Loucy (cell line): ENCODE results near the gene NOTCH1.

Experiments
- H2AFZ ChIP-seq: fragments of 200-600 bp; sonication (generic); 2 replicates; pipeline ENCODE4 v1.6.0; 2016; ENCODE audit warnings: antibody characterized with exemption, mild to moderate bottlenecking, low read length, moderate library complexity
- H3F3A ChIP-seq: fragments of 200-600 bp; 2 replicates; pipeline ENCODE4 v1.6.0; 2016; ENCODE audit warnings: antibody characterized with exemption, low read depth, mild to moderate bottlenecking
- H3K27me3 ChIP-seq: fragments of 200-600 bp; sonication (generic); 2 replicates; pipeline ENCODE4 v1.6.1; 2014; ENCODE audit warnings: low read length, mild to moderate bottlenecking; ENCODE audit not compliant: insufficient read depth, poor library complexity, severe bottlenecking
- H3K36me3 ChIP-seq: fragments of 200-600 bp; sonication (generic); 2 replicates; pipeline ENCODE4 v1.6.1; 2016; ENCODE audit warnings: low read length; ENCODE audit not compliant: insufficient read depth
- H3K4me1 ChIP-seq: fragments of 200-600 bp; sonication (generic); 2 replicates; pipeline ENCODE4 v1.5.1; 2014; ENCODE audit warnings: low read length, mild to moderate bottlenecking; ENCODE audit not compliant: insufficient read depth, poor library complexity, severe bottlenecking
- H3K4me2 ChIP-seq: fragments of 200-600 bp; sonication (generic); 2 replicates; pipeline ENCODE4 v1.6.0; 2014; ENCODE audit warnings: antibody characterized with exemption, low read length, low read depth, mild to moderate bottlenecking; ENCODE audit not compliant: poor library complexity, severe bottlenecking
- H3K4me3 ChIP-seq: fragments of 200-600 bp; sonication (generic); 2 replicates; pipeline ENCODE4 v1.5.1; 2014; ENCODE audit warnings: low read length, mild to moderate bottlenecking, mixed read lengths; ENCODE audit not compliant: poor library complexity, severe bottlenecking
- H3K79me2 ChIP-seq: fragments of 200-600 bp; sonication (generic); 2 replicates; pipeline ENCODE4 v1.6.1; 2014; ENCODE audit warnings: low read length; ENCODE audit not compliant: insufficient read depth
- H3K9ac ChIP-seq: fragments of 200-600 bp; sonication (generic); 2 replicates; pipeline ENCODE4 v1.6.0; 2014; ENCODE audit warnings: mild to moderate bottlenecking, low read depth, low read length, moderate library complexity; ENCODE audit not compliant: poor library complexity, severe bottlenecking
- H3K9me2 ChIP-seq: fragments of 200-600 bp; sonication (generic); replicated peaks from 2 replicates; pipeline ENCODE4 v1.6.1; 2016; ENCODE audit warnings: low read depth, low read length, mixed read lengths
- H3K9me3 ChIP-seq: fragments of 200-600 bp; sonication (generic); 2 replicates; pipeline ENCODE4 v1.6.1; 2014; ENCODE audit warnings: mild to moderate bottlenecking, antibody characterized with exemption, low read length, low read depth; ENCODE audit not compliant: insufficient read depth
- H4K20me1 ChIP-seq: fragments of 200-600 bp; sonication (generic); 2 replicates; pipeline ENCODE4 v1.6.0; 2014; ENCODE audit warnings: antibody characterized with exemption, low read length, mild to moderate bottlenecking; ENCODE audit not compliant: insufficient read depth, poor library complexity, severe bottlenecking
- EZH2phosphoT487 ChIP-seq: fragments of 200-600 bp; IDR thresholded peaks from 2 replicates; pipeline ENCODE4 v1.6.1; 2018; ENCODE audit warnings: antibody characterized with exemption, mild to moderate bottlenecking, moderate library complexity, borderline replicate concordance
- TF ChIP-seq, protein P1 (sequence below): fragments of 200-600 bp; sonication (generic); conservative IDR thresholded peaks from 2 replicates; pipeline ENCODE4 v1.5.1; 2014; ENCODE audit warnings: mild to moderate bottlenecking, antibody characterized with exemption, low read length

Gene NOTCH1

GRCh38 chr9:136528716-136529341 lies 17.0 kb downstream of the NOTCH1 start:
- H3K4me1 ChIP-seq = peaks cover 10% of the 10 kb centered on the region
- peaks cover under 1% of the 10 kb centered on the region; the same call in 1 of the 2 replicates for H3K36me3 ChIP-seq
- H3K27me3 ChIP-seq = no peaks in the 10 kb centered on the region
- TF ChIP-seq EZH2phosphoT487 = no peak
- TF ChIP-seq, protein P1, sequence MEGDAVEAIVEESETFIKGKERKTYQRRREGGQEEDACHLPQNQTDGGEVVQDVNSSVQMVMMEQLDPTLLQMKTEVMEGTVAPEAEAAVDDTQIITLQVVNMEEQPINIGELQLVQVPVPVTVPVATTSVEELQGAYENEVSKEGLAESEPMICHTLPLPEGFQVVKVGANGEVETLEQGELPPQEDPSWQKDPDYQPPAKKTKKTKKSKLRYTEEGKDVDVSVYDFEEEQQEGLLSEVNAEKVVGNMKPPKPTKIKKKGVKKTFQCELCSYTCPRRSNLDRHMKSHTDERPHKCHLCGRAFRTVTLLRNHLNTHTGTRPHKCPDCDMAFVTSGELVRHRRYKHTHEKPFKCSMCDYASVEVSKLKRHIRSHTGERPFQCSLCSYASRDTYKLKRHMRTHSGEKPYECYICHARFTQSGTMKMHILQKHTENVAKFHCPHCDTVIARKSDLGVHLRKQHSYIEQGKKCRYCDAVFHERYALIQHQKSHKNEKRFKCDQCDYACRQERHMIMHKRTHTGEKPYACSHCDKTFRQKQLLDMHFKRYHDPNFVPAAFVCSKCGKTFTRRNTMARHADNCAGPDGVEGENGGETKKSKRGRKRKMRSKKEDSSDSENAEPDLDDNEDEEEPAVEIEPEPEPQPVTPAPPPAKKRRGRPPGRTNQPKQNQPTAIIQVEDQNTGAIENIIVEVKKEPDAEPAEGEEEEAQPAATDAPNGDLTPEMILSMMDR = no peak
- no peaks in the 10 kb centered on the region for H3K9me3 ChIP-seq
- no peaks in the 10 kb centered on the region for H3K9me2 ChIP-seq
- H3K4me2 ChIP-seq = no peak overlapping the region
- H3K79me2 ChIP-seq = no peaks in the 10 kb centered on the region; the same call in 1 of the 2 replicates
- H3K4me3 ChIP-seq = no peak overlapping the region
- no peaks in the 10 kb centered on the region for H3F3A ChIP-seq
- H4K20me1 ChIP-seq = no peaks in the 10 kb centered on the region
- no peak overlapping the region for H2AFZ ChIP-seq
- peak overlapping the region; percentile 5 for H3K9ac ChIP-seq

DNA sequence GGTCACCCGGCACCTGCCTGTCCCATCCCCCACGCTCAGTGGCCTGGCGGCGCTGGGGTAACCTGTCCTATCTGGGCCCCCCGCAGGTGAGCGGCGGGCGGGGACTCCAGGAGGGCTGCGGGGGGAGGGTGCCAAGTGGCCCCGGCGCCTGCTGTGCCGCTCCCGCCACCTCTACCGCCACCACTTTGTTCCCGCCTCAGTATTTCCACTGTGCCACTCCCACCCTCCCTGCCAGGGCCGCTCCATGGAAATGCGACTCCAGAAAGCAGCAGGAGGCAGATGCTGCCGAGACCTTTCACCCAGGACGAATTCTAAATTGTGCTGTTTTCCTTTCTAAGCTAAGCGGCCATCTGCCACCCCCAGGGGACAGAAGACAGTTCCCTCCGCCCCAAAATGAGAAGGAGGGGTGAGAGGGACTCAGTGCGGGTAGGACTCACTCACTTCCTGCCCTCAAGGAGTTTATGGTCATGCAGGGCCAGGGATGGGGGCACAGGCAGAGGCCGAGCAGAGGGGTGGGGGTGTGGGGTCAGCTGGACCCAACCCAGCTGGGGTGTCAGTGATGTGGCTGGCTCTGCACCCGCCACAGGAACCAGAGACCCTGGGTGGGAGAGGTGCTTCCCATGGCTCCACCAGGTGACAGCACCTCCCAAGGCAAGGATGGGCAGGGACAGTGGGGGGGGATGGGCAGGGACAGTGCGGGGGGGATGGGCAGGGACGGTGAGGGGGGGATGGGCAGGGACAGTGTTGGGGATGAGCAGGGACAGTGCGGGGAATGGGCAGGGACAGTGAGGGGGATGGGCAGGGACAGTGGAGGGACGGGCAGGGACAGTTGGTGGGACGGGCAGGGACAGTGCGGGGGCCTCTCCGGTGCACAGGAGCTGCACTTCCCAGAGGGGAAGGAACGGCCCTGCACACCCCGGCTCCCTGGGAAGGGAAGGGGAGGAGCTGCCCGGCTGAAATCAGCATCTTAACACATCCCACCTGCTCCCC lies 17.8 kb downstream of the NOTCH1 start:
- Histone ChIP-seq H3K9ac (no peak overlapping the region), H3K4me3 (no peak overlapping the region), H3K9me3 (no peaks in the 10 kb centered on the region), H3K4me1 (peaks cover 10% of the 10 kb centered on the region), H3K36me3 (no peaks in the 10 kb centered on the region), H3K4me2 (no peak overlapping the region), H3K79me2 (no peaks in the 10 kb centered on the region; the same call in 1 of the 2 replicates), H3F3A (no peaks in the 10 kb centered on the region), H4K20me1 (no peaks in the 10 kb centered on the region), H2AFZ (no peak overlapping the region), H3K9me2 (no peaks in the 10 kb centered on the region), H3K27me3 (no peaks in the 10 kb centered on the region)
- no peak for TF ChIP-seq EZH2phosphoT487
- TF ChIP-seq, protein P1 = no peak

- H3K4me2 ChIP-seq = no peak overlapping the region
- H3K79me2 ChIP-seq = no peaks in the 10 kb centered on the region; the same call in 1 of the 2 replicates
- no peak overlapping the region for H3K4me3 ChIP-seq
- no peaks in the 10 kb centered on the region for H3K9me3 ChIP-seq
- TF ChIP-seq, protein P1 = no peak
- no peak for TF ChIP-seq EZH2phosphoT487
- H3K27me3 ChIP-seq = no peaks in the 10 kb centered on the region
- peaks cover 10% of the 10 kb centered on the region for H3K4me1 ChIP-seq
- no peaks in the 10 kb centered on the region for H3K9me2 ChIP-seq
- H3K9ac ChIP-seq = no peak overlapping the region
- H2AFZ ChIP-seq = no peak overlapping the region
- H3K36me3 ChIP-seq = no peaks in the 10 kb centered on the region
- no peaks in the 10 kb centered on the region for H4K20me1 ChIP-seq
- no peaks in the 10 kb centered on the region for H3F3A ChIP-seq
Observed at GRCh38 chr9:136527131-136527530, 18.7 kb downstream of the NOTCH1 start.
